Loucy (cell line): Measurements from ENCODE around the gene DGKQ.

ENCODE experiments used
- CTCF ChIP-seq: fragments of 200-600 bp; sonication (generic); conservative IDR thresholded peaks from 2 replicates; pipeline ENCODE4 v1.5.1; 2014; ENCODE audit warnings: mild to moderate bottlenecking, antibody characterized with exemption, low read length
- EZH2phosphoT487 ChIP-seq: fragments of 200-600 bp; IDR thresholded peaks from 2 replicates; pipeline ENCODE4 v1.6.1; 2018; ENCODE audit warnings: antibody characterized with exemption, mild to moderate bottlenecking, moderate library complexity, borderline replicate concordance

GRCh38 chr4:1017706-1018105 is 44.3 kb upstream of the DGKQ start:
- no peak for TF ChIP-seq CTCF
- TF ChIP-seq EZH2phosphoT487, result no peak
